ENCODE data around the gene PKNOX2.

PKNOX2 gene

DNA sequence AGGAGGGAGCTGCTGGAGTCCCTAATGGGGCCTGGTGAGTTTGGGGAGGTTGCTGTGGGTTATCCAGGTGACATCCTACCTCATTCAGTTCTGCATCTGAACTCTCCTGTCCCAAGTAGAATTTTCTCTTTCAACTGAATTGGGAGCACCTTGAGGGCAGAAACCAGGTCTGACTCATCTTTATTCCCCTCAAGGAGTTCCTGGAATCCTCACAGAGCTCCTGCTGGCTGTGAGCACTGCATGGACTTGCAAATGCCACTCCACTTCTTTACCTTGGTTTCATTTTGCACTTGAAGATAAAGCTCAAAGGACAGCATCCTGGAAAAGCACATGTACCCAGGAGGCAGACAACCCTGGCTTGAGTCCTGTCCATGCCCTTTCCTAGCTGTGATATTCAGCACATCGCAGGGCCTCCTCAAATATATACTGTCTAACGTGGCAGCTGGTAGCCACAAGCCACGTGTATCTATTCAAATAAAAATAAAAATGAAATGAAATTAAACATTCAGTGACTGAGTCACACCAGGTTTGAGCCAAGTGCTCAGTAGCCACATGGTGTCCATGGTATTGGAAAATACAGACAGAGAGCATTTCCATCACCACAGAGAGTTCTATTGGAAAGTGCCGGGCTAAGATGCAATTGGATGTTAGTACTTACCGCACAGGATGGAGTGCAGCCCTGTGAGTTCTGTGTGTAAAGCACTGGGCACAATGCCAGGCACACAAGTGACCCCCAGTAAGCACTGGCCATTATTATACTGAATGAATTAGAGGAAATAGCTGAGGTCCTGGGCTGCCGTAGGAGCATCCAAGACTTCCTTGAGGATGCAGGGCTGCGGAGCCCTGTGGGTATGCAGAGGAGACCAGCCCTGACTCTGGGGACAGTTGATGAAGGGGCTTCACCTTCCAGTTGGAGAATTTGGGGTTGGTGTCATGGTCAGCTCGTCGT, 149.0 kb downstream of the PKNOX2 start:
- DNase-seq (ENCODE audit: low spot score), result no peak

- DNase-seq (ENCODE audit: low spot score), result no peak
Observed at GRCh38 chr11:125314276-125315078, 149.9 kb downstream of the PKNOX2 start.

DNA sequence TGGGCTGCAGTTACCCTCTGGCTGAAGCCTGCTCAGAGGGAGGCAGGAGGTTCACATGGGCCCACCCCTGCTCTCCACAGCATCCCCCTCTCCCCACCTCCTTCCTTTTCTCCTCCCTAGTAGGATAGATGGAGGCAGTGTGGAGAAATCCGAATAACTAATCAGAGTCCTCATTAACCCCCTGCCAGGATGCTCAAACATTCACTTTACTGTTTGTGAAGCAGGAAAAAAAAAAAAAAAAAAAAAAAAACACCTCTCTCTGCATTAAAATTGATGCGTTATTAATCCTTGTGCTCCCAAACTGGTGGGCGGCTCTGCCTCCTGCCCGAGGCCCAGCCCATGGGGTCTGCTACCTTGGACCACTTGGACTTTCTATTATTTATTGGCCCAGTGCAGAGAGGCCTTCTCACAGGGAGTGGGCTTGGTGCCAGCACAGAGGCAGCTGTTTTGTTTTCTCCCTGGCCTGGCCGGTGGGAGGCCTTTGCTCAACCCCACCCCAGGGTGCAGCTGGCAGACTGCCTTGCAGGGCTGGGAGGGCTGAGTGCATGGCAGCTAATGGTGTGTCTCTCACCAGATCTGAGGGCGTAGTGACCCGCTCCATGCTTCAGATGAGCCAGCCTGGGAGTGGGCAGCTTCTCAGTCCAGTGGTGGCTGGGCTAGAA, 150.7 kb downstream of the PKNOX2 start:
- no peak for DNase-seq (ENCODE audit: low spot score)

DNA sequence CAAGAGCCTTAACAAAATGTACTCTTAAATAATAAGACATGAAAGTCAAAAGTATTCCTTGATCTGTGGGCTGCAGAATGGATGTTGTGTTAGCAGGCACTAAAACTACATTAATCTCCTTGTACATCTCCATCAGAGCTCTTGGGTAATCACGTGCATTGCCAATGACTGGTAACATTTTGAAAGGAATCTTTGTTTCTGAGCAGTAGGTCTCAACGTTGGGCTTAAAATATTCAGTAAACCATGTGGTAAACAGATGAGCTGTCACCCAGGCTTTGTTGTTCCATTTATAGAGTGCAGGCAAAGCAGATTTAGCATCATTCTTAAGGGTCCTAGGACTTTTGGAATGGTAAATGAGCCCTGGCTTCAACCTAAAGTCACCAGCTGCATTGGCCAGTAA, 152.9 kb downstream of the PKNOX2 start:
- DNase-seq (ENCODE audit: low spot score), result no peak

DNA sequence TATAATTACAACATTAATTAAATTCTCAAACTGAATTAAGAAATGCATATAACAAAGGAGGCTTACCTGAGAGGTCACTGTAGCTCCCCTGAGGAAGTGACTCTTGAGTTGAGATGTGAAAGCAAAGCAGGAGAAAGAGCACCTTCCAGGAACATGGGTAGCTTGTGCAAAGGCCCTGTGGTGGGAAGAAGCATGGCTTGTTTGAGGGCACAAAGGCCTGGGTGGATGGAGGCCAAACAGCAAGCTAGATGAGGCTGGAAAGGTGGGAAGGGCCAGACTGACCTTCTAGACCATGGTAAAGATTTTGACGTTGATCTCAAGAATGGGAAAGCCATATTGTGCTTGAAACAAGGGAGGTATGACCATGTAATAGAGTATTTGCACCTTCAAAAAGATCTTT, 155.1 kb downstream of the PKNOX2 start:
- no peak for DNase-seq (ENCODE audit: low spot score)

- no peak for DNase-seq (ENCODE audit: low spot score)
Observed at GRCh38 chr11:125320347-125321076, 156.0 kb downstream of the PKNOX2 start.

- DNase-seq (ENCODE audit: low spot score), result no peak
Observed at GRCh38 chr11:125322289-125322688, 157.7 kb downstream of the PKNOX2 start.

GRCh38 chr11:125325196-125325595, 160.6 kb downstream of the PKNOX2 start:
- no peak for DNase-seq (ENCODE audit: low spot score)

GRCh38 chr11:125326126-125326525, 161.6 kb downstream of the PKNOX2 start:
- DNase-seq (ENCODE audit: low spot score), result no peak

- no peak for DNase-seq (ENCODE audit: low spot score)
Observed at GRCh38 chr11:125327518-125328224, 163.1 kb downstream of the PKNOX2 start.

DNA sequence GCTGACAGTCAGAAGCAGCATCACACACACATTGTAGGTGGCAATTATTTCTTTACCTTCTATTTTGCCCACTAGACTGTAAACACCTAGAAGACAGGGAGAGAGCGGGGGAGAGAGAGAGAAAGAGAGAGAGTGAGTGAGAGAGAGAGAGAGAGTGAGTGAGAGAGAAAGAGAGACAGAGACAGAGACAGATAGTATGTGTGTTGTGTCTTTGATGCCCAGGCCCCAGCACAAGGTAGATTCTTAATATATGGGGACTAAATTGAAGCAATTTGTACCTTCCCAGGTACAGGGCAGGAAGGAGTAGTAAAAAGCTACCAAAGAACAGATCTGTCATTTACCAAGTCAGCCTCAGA, 163.7 kb downstream of the PKNOX2 start:
- no peak for DNase-seq (ENCODE audit: low spot score)

DNA sequence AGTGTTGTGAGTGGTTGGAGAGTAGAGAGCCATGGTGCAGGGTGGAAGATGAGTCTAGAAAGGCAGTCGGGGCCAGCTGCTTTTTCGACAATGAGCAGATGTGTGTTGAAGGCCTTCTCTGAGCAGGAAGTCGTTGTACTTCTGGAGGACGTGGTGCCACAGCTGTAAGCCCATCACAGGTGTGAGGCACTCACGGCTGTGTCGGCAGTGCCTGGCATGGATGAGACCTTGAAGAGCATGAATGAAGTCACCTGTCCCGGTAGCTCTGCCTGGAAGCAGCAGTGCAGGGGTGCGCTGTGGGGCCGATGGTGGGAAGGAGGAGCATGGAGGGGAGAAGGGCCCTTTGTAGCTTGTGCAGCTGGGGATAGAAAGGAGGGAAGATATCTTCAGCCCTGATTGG, 165.2 kb downstream of the PKNOX2 start:
- DNase-seq (ENCODE audit: low spot score), result no peak

GRCh38 chr11:125330462-125331325, 166.1 kb downstream of the PKNOX2 start:
- DNase-seq (ENCODE audit: low spot score), result no peak

DNA sequence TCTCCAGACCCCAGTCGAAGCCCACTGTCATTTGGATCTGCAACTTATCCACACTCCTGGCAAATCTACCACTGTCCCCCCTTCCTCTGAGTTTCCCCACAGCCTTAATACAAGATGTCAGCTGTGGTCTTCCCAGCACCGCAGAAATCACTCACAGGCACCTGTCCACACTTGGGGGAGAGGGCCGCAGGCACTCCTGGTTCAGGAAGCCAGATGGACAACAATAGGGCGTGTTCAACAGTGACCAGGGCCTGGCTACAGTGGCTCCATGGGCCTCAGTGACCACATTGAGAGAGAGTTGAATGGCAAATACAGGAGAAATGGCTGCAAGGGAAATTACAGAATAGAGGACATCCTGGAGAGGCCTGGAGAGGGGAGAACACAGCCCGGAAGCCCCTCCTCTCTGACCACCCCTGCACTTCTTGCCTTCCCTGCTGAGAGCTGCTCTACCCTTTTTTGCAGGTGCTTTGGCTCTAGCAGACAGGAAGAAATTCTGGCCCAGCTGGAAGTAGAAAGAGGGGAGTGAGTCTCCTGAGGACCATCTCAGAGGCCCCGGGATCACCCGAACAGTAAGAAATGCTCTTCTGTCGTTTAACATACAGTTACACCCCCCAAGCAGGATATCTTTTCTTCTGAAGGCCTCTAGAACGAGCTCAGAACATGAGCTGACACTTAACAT, 166.9 kb downstream of the PKNOX2 start:
- no peak for DNase-seq (ENCODE audit: low spot score)

GRCh38 chr11:125332821-125333220, 168.3 kb downstream of the PKNOX2 start:
- DNase-seq (ENCODE audit: low spot score), result no peak

- DNase-seq (ENCODE audit: low spot score), result no peak
Observed at GRCh38 chr11:125333354-125334073, 169.0 kb downstream of the PKNOX2 start.

GRCh38 chr11:125335106-125335505, 170.6 kb downstream of the PKNOX2 start:
- DNase-seq (ENCODE audit: low spot score), result no peak

DNA sequence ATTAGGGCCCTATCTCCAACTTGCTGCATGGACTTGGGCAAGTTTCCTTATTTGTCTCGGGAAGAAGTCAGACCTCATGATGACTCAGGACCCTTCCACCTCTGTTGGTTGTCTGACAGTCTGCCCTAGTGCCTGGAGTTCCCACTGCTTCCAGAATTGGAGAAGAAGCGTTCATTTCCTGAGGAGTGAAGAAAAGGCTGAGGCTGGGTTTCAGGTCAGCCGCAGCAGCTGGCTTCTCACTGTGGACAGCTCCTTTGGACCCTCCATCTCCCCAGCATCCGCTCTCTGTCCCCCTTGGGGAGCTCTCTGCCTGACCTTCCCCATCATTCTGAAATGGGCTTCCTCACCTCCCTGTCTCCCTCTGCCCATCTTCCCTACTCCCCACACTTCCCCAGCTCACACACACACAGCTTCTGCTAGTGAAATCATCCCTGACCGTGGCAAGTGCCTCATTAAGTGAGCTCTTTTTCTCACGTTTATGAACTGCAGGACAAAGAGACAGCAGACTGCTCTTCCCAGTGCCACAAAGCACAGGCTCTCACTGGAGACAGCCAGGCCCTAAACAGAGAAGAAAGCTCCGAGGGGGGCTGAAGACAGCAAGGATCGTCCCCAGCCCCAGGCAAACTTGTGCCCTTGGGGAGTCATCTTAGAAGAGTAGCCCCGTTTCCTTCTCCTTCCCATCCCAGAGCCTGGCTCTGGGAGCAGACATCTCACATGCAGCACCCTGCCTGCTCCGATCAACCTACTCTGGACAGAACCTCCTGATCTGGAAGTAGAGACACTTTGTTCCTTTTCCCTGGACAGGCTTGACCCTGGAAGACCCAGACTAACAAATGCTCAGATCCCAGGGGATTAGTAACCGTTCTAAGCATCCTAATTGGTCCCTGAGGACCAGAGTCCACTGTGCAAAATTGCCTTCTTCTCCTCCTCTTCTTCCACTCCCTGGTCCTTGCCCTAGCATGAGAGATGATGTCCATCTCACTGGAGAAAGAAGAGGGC, 173.6 kb downstream of the PKNOX2 start:
- no peak for DNase-seq (ENCODE audit: low spot score)

All from iPS-NIHi11 (cell line).